Neural progenitor cell (in vitro differentiated cells): ENCODE data around the gene PDE6B.

Experiments
- EZH2 ChIP-seq: fragments of 200-600 bp; sonication (generic); IDR thresholded peaks from 2 replicates; pipeline ENCODE4 v1.6.1; 2017; ENCODE audit warnings: antibody characterized with exemption, mild to moderate bottlenecking, moderate library complexity
- TF ChIP-seq, protein P1 (sequence below): fragments of 200-600 bp; sonication (generic); IDR thresholded peaks from 2 replicates; pipeline ENCODE4 v1.5.1; 2017; ENCODE audit warnings: antibody characterized with exemption, mild to moderate bottlenecking

DNA sequence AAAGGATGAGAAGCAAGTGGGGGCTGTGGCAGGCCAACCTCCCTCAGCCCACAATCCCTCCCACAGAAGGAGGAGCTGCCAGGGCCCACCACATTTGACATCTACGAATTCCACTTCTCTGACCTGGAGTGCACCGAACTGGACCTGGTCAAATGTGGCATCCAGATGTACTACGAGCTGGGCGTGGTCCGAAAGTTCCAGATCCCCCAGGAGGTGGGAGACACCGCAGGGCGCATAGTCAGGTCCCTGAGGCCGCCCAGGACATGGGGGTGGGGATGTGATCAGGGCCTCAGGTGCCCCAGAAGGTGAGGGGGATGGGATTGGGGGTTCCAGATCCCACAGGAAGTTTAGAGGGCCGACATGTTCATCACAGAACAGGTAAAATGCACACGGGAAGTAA lies 35.0 kb downstream of the PDE6B start:
- TF ChIP-seq, protein P1, sequence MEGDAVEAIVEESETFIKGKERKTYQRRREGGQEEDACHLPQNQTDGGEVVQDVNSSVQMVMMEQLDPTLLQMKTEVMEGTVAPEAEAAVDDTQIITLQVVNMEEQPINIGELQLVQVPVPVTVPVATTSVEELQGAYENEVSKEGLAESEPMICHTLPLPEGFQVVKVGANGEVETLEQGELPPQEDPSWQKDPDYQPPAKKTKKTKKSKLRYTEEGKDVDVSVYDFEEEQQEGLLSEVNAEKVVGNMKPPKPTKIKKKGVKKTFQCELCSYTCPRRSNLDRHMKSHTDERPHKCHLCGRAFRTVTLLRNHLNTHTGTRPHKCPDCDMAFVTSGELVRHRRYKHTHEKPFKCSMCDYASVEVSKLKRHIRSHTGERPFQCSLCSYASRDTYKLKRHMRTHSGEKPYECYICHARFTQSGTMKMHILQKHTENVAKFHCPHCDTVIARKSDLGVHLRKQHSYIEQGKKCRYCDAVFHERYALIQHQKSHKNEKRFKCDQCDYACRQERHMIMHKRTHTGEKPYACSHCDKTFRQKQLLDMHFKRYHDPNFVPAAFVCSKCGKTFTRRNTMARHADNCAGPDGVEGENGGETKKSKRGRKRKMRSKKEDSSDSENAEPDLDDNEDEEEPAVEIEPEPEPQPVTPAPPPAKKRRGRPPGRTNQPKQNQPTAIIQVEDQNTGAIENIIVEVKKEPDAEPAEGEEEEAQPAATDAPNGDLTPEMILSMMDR: no peak
- TF ChIP-seq EZH2: no peak
